GM12878 (cell line): Measurements from ENCODE around the gene MANBA. TPM values are rescaled to one million over a fixed set of nuclear protein-coding genes. Genes with fewer than 3 reads are reported as not detected.

Experiments
- ATAC-seq: fragments of 200-7000 bp; cut with Tn5 transposase; 3 replicates; pipeline ENCODE4 v1.9.1; 2020; ENCODE audit warnings: mild to moderate bottlenecking, moderate library complexity
- BruUV-seq: library from RNA; stranded (reverse); fragments of 400-500 nt; replicated peaks from 2 replicates; lab custom pipeline; 2021; lab: Mats Ljungman, UMichigan
- CTCF ChIA-PET: fragments of 300-600 bp; sonication (Branson Sonifier 250); formaldehyde crosslinking; extraction: SDS; loops from one replicate; lab custom pipeline; 2021; ENCODE audit warnings: inconsistent platforms; lab: Yijun Ruan, JAX
- POLR2A ChIA-PET: fragments of 350-600 bp; formaldehyde crosslinking; extraction: SDS; loops from one replicate; lab custom pipeline; 2021; ENCODE audit warnings: inconsistent platforms; lab: Charles Lee
- RAD21 ChIA-PET: fragments of 300-600 bp; sonication (Branson Sonifier 250); formaldehyde crosslinking; loops from one replicate; lab custom pipeline; 2023; ENCODE audit warnings: antibody characterized with exemption; ENCODE audit not compliant: unreplicated experiment; lab: Charles Lee
- SMC1A ChIA-PET: fragments of 300-600 bp; sonication (Branson Sonifier 250); formaldehyde crosslinking; loops from one replicate; lab custom pipeline; 2023; ENCODE audit not compliant: unreplicated experiment, uncharacterized antibody; lab: Charles Lee
- DNase-seq: peaks from one replicate; pipeline ENCODE4 v3.0.0-alpha.2; 2011; ENCODE audit warnings: low read depth, low spot score
- FAIRE-seq: peaks from 3 replicates; lab custom pipeline; 2011; peaks lifted over from hg19 to GRCh38; lab: Jason Lieb, UNC
- H2AFZ ChIP-seq: 2 replicates; pipeline ENCODE4 v1.6.0; 2011; ENCODE audit warnings: low read depth, low read length, control low read depth; ENCODE audit not compliant: control insufficient read depth
- H3K27ac ChIP-seq: 2 replicates; pipeline ENCODE4 v1.5.1; 2011; ENCODE audit warnings: control low read depth; ENCODE audit not compliant: control insufficient read depth, insufficient read depth
- H3K27me3 ChIP-seq, 2 experiments: replicated peaks in 1 of 2; 2 replicates each; pipeline versions ENCODE4 v1.6.0 to v1.6.1; 2011; ENCODE audit warnings: low read length in 1 of 2; ENCODE audit not compliant: control insufficient read depth in 2 of 2, insufficient read depth in 2 of 2
- H3K36me3 ChIP-seq, 2 experiments: 2 replicates each; pipeline ENCODE4 v1.5.1; 2011; ENCODE audit warnings: low read length in 1 of 2; ENCODE audit not compliant: control insufficient read depth in 2 of 2, insufficient read depth in 2 of 2
- H3K4me1 ChIP-seq: 2 replicates; pipeline ENCODE4 v1.6.1; 2011; ENCODE audit warnings: mild to moderate bottlenecking, low read length, moderate library complexity, mixed read lengths; ENCODE audit not compliant: control insufficient read depth, insufficient read depth
- H3K4me2 ChIP-seq: 2 replicates; pipeline ENCODE4 v1.6.0; 2011; ENCODE audit warnings: control low read depth; ENCODE audit not compliant: control insufficient read depth, insufficient read depth
- H3K4me3 ChIP-seq: fragments of 200-600 bp; sonication (generic); 2 replicates; pipeline ENCODE4 v1.5.1; 2016
- H3K79me2 ChIP-seq: 2 replicates; pipeline ENCODE4 v1.6.0; 2011; ENCODE audit warnings: low read length; ENCODE audit not compliant: control insufficient read depth, insufficient read depth
- H3K9ac ChIP-seq: 2 replicates; pipeline ENCODE4 v1.8.0; 2011; ENCODE audit warnings: low read length, control low read depth, mixed read lengths; ENCODE audit not compliant: control insufficient read depth, insufficient read depth
- H3K9me3 ChIP-seq: replicated peaks from 3 replicates; pipeline ENCODE4 v1.5.1; 2011; ENCODE audit warnings: mild to moderate bottlenecking, low read length; ENCODE audit not compliant: control insufficient read depth, insufficient read depth
- H4K20me1 ChIP-seq: 2 replicates; pipeline ENCODE4 v1.6.0; 2011; ENCODE audit not compliant: control insufficient read depth, insufficient read depth
- BCLAF1 ChIP-seq: fragments of 450-650 bp; IDR thresholded peaks from 2 replicates; pipeline ENCODE4 v1.6.1; 2017; ENCODE audit warnings: antibody characterized with exemption, mild to moderate bottlenecking, moderate library complexity
- CBFB ChIP-seq: IDR thresholded peaks from 2 replicates; pipeline ENCODE4 v1.6.1; 2016; ENCODE audit warnings: antibody characterized with exemption, low read depth
- KLF5 ChIP-seq: fragments of 450-650 bp; IDR thresholded peaks from 2 replicates; pipeline ENCODE4 v1.6.1; 2014; ENCODE audit warnings: mild to moderate bottlenecking; ENCODE audit not compliant: partially characterized antibody
- MAX ChIP-seq: IDR thresholded peaks from 2 replicates; pipeline ENCODE4 v1.6.1; 2012; ENCODE audit warnings: low read depth, low read length, improper control_type of control experiment
- SUZ12 ChIP-seq: fragments of 200-600 bp; sonication (generic); IDR thresholded peaks from one replicate; pipeline ENCODE4 v1.6.1; 2018; ENCODE audit warnings: antibody characterized with exemption, mild to moderate bottlenecking; ENCODE audit not compliant: unreplicated experiment
- ZNF622 ChIP-seq: fragments of 450-650 bp; IDR thresholded peaks from 2 replicates; pipeline ENCODE4 v1.6.1; 2017; ENCODE audit warnings: mild to moderate bottlenecking, inconsistent platforms
- WGBS: methylation state at CpG from one replicate; pipeline ENCODE4 v1.1.6; 2016; ENCODE audit warnings: low lambda C conversion rate; ENCODE audit not compliant: insufficient replicate concordance, insufficient coverage; ENCODE audit errors: missing lambda C conversion rate; 5-methylcytosine and 5-hydroxymethylcytosine counted together
- in situ Hi-C: fragments of 300-500 bp; cut with MboI; formaldehyde crosslinking; loops from 9 replicates; pipeline ENCODE4 v1.14.3; 2018; ENCODE audit warnings: mixed read lengths
- intact Hi-C: fragments of 100-400 bp; cut with micrococcal nuclease; formaldehyde crosslinking; loops from one replicate; pipeline ENCODE4 v1.14.2; 2022; ENCODE audit not compliant: unreplicated experiment
- polyA plus RNA-seq, 11 experiments: library from polyadenylated mRNA; depleted of rRNA in 4 of 11; unstranded in 6 of 11; stranded (reverse) in 5 of 11; fragments of >200 nt; fragmentation: Nextera tagmentation in 4 of 11; fragmentation: Illumina TruSeq in 1 of 11; extraction: Ambion mirVana in 4 of 11; extraction: Trizol in 1 of 11; gene quantifications; 1 replicate in 1 of 11; 2 replicates in 10 of 11; pipeline versions ENCODE4 v1.2.1 to v1.2.3, GENCODE V29; 2011 to 2016; ENCODE audit warnings: inconsistent platforms in 2 of 11, missing spikeins in 2 of 11, low read depth in 1 of 11
- total RNA-seq, 4 experiments: library from RNA; depleted of rRNA in 3 of 4; stranded (reverse); fragments of >200 nt in 3 of 4; fragmentation: Illumina TruSeq in 1 of 4; extraction: Trizol in 1 of 4; gene quantifications; 2 replicates each; pipeline versions ENCODE4 v1.2.1 to v1.2.3, GENCODE V29; 2013 to 2021

MANBA gene
- total and polyA plus RNA-seq, 10 of the 15 experiments (the other 5 are each of a cell fraction or from before 2014, with no cell fraction given) = 3.8 to 19.0 (median 12.5) TPM

GRCh38 chr4:102683881-102684609, 76.7 kb downstream of the MANBA start (continued):
- TF ChIP-seq CBFB (no peak), ZNF622 (no peak), SUZ12 (no peak), BCLAF1 (no peak), MAX (no peak)

- H3K36me3 ChIP-seq = peaks cover 0 to 5% of the 10 kb centered on the region in 2 experiments; a peak in 1 of 4 replicates
- ChIA-PET CTCF (interaction anchor here (0.6 to 2.4 kb wide), 4 partner anchors 27 to 329 kb away, joined by 3 to 7 read pairs (median 3); no protein-coding TSS in a partner anchor), SMC1A (interaction anchor here (1.4 kb wide), 2 partner anchors 9 to 13 kb away, joined by 3 read pairs; no protein-coding TSS in a partner anchor), POLR2A (interaction anchor here (0.9 kb wide), 1 partner anchor 10 kb away, joined by 4 read pairs; no protein-coding TSS in a partner anchor), RAD21 (interaction anchor here (1.1 kb wide), 1 partner anchor 8 kb away, joined by 3 read pairs; no protein-coding TSS in a partner anchor)
- 100% methylated on average over 4 of the region's 4 CpGs for WGBS
- ATAC-seq (no peak), DNase-seq (no peak), FAIRE-seq (no peak)
- H3K27me3 ChIP-seq = no peaks in the 10 kb centered on the region
- H3K9me3 ChIP-seq = no peaks in the 10 kb centered on the region
- intact Hi-C loops (no loop called here), in situ Hi-C loops (no loop called here)
- no peaks in the 10 kb centered on the region for H4K20me1 ChIP-seq
- H3K9ac ChIP-seq = no peak overlapping the region
- no peak overlapping the region for H2AFZ ChIP-seq
- H3K4me2 ChIP-seq = no peak overlapping the region
- no peak for TF ChIP-seq KLF5
- TF ChIP-seq, all 136 proteins: peak for 0
- no TSS peak for BruUV-seq
- Histone ChIP-seq H3K4me3 (no peak overlapping the region), H3K27ac (no peak overlapping the region), H3K4me1 (no peaks in the 10 kb centered on the region), H3K79me2 (no peaks in the 10 kb centered on the region)
Observed at GRCh38 chr4:102678695-102679335, 82.0 kb downstream of the MANBA start.
